ENCODE data around the gene SIPA1L2. TPM values are rescaled to one million over a fixed set of nuclear protein-coding genes. Genes with fewer than 3 reads are reported as not detected.

The SIPA1L2 gene
- 23.0 TPM for polyA plus RNA-seq (2012; ENCODE audit: insufficient read length, low read depth)

- TF ChIP-seq POLR2AphosphoS5 (IDR thresholded peaks at IDR 0.05; ENCODE audit: low read depth, low read length) (no peak), SIN3A (IDR thresholded peaks at IDR 0.05; ENCODE audit: borderline replicate concordance, insufficient read depth, low read length) (no peak), TAF1 (IDR thresholded peaks at IDR 0.05; ENCODE audit: borderline replicate concordance, insufficient read depth, low read length) (0 out of 2 replicates have a peak, but pooled peaks have one; percentile 51), REST (IDR thresholded peaks at IDR 0.05; ENCODE audit: insufficient read depth in 1 of 2, low read depth in 2 of 2, low read length in 2 of 2) (no peak), FOXP2 (optimal IDR thresholded peaks at IDR 0.05; ENCODE audit: borderline replicate concordance, extremely low read depth, extremely low read length, insufficient read depth) (peak; percentile 41)
Measured at GRCh38 chr1:232630047-232630893, at the start of gene SIPA1L2. SIPA1L2 (minus strand) TSS chr1:232630133; CDS start chr1:232515339, 114,794 bp downstream.

GRCh38 chr1:232678185-232678886 lies 48.4 kb upstream of the SIPA1L2 start:
- TF ChIP-seq FOXP2 (optimal IDR thresholded peaks at IDR 0.05; ENCODE audit: borderline replicate concordance, extremely low read depth, extremely low read length, insufficient read depth) (no peak), POLR2AphosphoS5 (IDR thresholded peaks at IDR 0.05; ENCODE audit: low read depth, low read length) (no peak), REST (IDR thresholded peaks at IDR 0.05; ENCODE audit: insufficient read depth in 1 of 2, low read depth in 2 of 2, low read length in 2 of 2) (no peak), SIN3A (IDR thresholded peaks at IDR 0.05; ENCODE audit: borderline replicate concordance, insufficient read depth, low read length) (no peak), TAF1 (IDR thresholded peaks at IDR 0.05; ENCODE audit: borderline replicate concordance, insufficient read depth, low read length) (no peak)

GRCh38 chr1:232676307-232676706 lies 46.4 kb upstream of the SIPA1L2 start:
- TF ChIP-seq POLR2AphosphoS5 (IDR thresholded peaks at IDR 0.05; ENCODE audit: low read depth, low read length): no peak
- no peak for TF ChIP-seq SIN3A (IDR thresholded peaks at IDR 0.05; ENCODE audit: borderline replicate concordance, insufficient read depth, low read length)
- TF ChIP-seq REST (IDR thresholded peaks at IDR 0.05; ENCODE audit: insufficient read depth in 1 of 2, low read depth in 2 of 2, low read length in 2 of 2): no peak
- TF ChIP-seq FOXP2 (optimal IDR thresholded peaks at IDR 0.05; ENCODE audit: borderline replicate concordance, extremely low read depth, extremely low read length, insufficient read depth): no peak
- no peak for TF ChIP-seq TAF1 (IDR thresholded peaks at IDR 0.05; ENCODE audit: borderline replicate concordance, insufficient read depth, low read length)

GRCh38 chr1:232675898-232676297 lies 46.0 kb upstream of the SIPA1L2 start:
- TF ChIP-seq FOXP2 (optimal IDR thresholded peaks at IDR 0.05; ENCODE audit: borderline replicate concordance, extremely low read depth, extremely low read length, insufficient read depth) (no peak), SIN3A (IDR thresholded peaks at IDR 0.05; ENCODE audit: borderline replicate concordance, insufficient read depth, low read length) (no peak), REST (IDR thresholded peaks at IDR 0.05; ENCODE audit: insufficient read depth in 1 of 2, low read depth in 2 of 2, low read length in 2 of 2) (no peak), TAF1 (IDR thresholded peaks at IDR 0.05; ENCODE audit: borderline replicate concordance, insufficient read depth, low read length) (no peak), POLR2AphosphoS5 (IDR thresholded peaks at IDR 0.05; ENCODE audit: low read depth, low read length) (no peak)

Data from PFSK-1 (cell line).